GM18858 (cell line): ENCODE measurements around the gene NOA1.
"Not testable (repeated sequence)": the region's sequence is repeated elsewhere in the genome, so short reads cannot be mapped to it uniquely, and the experiment has no call there.

Source experiments
- ATAC-seq: cut with Tn5 transposase; IDR thresholded peaks from one replicate; pipeline ENCODE4 v1.9.1; 2021; ENCODE audit not compliant: unreplicated experiment

NOA1 gene

DNA sequence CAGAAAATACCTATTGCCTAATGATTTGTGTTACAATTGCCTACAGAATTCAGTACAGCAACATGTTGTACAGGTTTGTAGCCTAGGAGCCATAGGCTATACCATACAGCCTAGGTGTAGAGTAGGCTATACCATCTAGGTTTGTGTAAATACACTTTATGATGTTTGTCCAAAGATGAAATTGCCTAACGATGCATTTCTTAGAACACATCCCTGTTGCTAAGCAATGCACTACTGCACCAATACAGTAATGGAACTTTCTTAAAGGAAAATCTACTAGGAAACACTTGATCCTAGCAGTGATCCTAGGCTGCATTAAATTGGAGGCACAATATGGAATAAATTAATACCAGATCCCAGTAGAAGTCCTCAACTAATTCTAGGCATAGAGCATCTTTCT is 18.3 kb downstream of the NOA1 start:
- ATAC-seq = no peak

DNA sequence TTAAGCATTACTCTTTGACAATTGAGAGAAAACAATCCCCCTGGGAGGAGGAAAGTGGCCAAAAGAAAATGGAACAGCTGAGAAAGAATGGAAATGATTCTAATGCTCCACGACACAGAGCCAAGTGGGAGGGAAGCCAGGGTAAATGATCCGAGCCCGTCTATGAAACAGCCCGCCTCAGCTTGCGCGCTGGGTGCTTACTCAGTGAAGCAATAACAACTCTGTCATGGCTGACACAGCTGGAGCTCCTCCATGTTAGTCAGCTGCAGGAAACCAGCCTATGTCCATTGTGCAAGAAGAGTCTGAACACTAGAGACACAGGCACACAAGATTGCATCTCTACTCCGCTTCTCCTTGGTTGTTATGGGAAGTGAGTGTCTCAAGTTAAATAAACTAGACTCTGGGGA is 19.3 kb downstream of the NOA1 start:
- ATAC-seq = no peak

DNA sequence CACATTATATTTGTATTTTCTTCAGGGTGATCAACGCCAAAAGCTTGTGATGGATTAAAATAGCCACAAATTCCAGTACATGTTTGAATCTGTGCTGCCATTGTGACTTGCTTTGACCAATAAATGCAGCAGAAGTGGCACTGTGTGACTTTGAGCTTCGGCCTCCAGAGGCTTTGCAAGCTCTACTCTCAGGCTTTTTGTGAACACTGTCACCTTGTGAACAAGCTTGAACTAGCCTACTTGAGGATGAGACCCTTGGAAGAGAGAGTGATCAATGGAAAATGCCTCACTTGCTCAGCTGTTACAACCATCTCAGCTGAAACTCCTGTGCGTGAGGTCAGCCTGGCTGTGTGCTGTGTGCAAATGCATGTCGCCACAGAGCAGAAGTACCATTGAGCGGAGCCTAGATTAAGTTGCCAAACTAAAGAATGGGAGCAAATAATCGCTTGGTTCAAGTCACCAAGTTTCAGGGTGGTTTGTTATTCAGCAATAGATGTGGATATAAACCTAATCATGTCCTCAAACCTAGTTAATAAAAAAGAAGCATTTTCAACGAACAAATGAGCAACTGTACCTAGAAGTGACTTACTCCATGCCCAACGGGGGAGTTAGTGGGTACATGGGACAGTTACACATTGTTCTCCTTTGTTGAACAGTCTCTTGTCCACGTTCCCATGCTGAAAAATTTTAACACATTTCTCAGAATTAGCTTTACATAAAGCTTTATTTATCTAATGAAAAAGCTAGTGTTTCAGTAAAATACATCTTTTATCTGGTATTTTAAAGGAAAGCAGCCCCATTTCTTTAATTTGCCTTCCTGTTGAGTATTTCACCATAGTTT is 23.5 kb downstream of the NOA1 start:
- no peak for ATAC-seq

DNA sequence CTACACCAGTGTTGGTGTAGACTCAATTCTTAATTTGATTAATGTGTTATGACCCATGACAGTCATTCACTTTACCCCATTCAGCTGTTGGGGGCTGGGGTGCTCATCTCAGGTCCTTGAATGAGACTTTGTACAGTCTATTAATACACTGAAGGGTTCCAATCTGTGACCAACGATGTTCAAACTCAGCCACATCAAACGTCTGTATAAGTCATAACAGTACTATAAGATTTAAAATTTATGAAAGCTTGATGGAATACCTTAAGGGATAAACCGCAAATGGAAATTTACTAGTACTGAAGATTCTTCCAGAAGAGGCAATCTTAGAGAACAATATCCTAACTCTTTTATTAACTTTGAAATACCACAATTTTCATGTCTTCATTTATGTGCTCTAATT is 36.0 kb downstream of the NOA1 start:
- ATAC-seq = no peak

DNA sequence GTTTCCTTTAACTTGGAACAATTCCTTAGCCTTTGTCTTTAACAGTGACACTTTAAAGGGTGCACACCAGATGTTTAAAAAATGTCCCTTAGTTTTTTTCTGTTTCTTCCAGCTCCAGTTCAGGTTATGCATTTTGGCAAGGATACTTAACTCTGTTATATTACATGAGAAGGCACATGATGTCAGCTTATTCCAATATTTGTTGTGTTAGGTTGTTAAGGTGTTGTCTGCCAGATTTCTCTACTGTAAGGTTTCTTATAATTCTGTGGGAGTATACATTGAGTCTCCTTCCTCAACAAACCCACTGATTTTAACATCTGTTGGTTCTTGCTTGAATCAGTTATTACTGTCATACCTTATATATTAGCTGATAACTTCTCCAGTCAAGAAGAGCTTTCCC is 36.4 kb downstream of the NOA1 start:
- ATAC-seq = no peak

DNA sequence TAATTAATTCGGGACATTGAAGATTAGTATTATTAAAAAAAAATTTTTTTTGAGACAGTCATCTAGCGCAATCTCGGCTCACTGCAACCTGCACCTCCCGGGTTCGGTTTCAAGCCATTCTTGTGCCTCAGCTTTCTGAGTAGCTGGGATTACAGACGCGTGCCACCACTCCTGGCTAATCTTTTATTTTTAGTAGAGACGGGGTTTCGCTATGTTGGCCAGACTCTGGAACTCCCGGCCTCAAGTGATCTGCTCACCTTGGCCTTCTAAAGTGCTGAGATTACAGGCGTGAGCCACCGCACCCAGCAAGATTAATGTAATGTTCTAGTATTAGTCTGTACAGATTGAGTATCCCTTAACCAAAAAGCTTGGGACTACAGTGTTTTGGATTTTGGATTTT is 37.0 kb downstream of the NOA1 start:
- ATAC-seq = no peak

DNA sequence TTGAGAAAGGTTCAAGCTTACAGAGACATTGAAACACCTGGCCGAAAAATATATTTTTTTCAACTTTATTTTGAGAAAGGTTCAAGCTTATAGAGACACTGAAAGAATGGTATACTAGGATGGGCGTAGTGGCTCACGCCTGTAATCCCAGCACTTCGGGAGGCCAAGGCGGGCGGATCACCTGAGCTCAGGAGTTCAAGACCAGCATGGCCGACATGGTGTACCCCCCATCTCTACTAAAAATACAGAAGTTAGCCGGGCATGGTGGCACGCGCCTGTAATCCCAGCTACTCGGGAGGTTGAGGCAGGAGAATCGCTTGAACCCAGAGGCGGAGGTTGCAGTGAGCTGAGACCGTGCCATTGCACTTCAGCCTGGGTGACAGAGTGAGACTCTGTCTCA is 37.6 kb downstream of the NOA1 start:
- not testable (repeated sequence) for ATAC-seq

DNA sequence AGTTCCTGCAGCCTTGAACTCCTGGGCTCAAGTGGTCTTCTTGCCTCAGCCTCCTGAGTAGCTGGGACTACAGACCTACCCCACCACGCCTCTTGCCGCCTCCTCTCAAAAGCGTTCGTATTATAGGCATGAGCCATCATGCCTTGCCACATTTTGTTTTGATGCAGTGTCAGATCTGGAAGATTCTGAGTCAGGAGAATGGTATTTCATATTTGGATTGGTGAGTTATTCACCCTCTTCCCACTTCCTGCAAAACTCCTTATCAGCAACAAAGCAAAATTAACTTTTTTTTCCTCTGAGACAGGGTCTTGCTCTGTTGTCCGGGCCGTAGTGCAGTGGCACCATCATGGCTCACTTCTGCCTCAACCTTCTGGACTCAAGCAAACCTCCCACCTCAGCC is 40.1 kb downstream of the NOA1 start:
- no peak for ATAC-seq

DNA sequence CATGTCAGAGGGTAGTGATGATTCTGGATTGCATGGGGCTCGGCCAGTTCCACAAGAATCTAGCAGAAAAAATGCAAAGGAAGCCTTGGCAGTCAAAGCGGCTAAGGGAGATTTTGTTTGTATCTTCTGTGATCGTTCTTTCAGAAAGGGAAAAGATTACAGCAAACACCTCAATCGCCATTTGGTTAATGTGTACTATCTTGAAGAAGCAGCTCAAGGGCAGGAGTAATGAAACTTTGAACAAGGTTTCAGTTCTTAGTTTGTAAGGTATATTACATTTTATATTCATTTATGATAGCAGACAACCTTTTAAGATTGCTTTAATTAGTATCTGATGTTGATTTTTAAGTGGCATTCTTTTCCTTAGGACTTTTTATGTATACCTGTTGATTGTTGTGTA is 45.5 kb downstream of the NOA1 start:
- ATAC-seq = no peak

DNA sequence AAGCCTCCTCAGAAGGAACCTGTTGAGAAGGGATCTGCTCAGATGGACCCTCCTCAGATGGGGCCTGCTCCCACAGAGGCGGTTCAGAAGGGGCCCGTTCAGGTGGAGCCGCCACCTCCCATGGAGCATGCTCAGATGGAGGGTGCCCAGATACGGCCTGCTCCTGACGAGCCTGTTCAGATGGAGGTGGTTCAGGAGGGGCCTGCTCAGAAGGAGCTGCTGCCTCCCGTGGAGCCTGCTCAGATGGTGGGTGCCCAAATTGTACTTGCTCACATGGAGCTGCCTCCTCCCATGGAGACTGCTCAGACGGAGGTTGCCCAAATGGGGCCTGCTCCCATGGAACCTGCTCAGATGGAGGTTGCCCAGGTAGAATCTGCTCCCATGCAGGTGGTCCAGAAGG is 46.8 kb downstream of the NOA1 start:
- ATAC-seq = no peak

DNA sequence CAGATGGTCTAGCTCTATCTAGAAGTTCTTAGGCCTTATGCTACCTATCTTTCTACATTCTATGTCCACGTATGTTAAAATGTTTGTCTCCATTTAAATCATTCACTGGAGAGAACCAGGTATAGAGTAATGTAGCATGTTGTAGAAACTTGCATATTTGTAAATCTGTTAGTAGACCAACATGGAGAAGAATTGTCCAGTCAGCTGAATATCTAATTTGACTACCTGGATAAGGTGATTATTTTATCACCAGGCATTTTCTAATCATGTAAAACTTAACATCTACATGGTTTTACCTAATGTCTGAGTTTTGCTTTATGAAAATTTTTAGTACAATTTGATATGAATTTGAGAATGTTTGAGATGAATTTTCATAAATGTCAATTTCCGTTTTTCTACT is 50.2 kb downstream of the NOA1 start:
- ATAC-seq = no peak

DNA sequence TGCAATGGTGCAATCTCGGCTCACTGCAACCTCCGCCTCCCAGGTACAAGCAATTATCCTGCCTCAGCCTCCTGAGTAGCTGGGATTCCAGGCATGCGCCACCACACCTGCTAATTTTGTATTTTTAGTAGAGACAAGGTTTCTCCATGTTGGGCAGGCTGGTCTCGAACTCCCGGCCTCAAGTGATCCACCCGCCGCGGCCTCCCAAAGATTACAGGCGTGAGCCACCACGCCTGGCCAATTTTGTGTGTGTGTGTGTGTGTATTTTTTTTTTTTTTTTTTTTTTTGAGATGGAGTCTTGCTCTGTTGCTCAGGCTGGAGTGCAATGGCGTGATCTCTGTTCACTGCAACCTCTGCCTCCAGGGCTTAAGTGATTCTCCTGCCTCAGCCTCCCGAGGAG is 62.4 kb downstream of the NOA1 start:
- ATAC-seq = not testable (repeated sequence)

DNA sequence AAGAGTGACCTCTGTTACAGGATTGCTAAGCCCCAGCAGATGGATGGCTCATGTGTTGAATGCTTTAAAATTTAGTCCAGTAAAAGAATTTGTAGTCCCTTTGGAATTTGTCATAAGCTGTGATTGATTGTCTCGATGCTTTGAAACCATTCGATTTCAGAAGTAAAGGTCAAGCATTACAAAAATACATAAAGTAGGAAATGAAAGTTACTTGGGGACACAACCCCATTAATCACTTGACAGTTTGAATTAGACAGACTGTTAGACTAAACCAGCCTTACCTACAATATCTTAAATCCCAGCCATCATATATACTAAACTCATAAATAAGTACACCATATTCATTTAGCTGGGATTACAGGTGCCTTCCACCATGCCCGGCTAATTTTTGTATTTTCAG is 63.1 kb downstream of the NOA1 start:
- ATAC-seq = no peak
